ENCODE results near the gene WDR73. TPM values are rescaled to one million over a fixed set of nuclear protein-coding genes. Genes with fewer than 3 reads are reported as not detected.

The WDR73 gene
- total and polyA plus RNA-seq, 2 of the 8 experiments (the other 6 are each of a cell fraction or from before 2014, with no cell fraction given), result 22.7 to 23.1 TPM

- WGBS, 2 experiments (ENCODE audit: extremely low coverage in 1 of 2, insufficient coverage in 1 of 2, insufficient read length in 1 of 2, insufficient replicate concordance in 2 of 2, low coverage in 1 of 2, low lambda C conversion rate in 2 of 2, missing lambda C conversion rate in 1 of 2), result 59% methylated on average over 1 of the region's 1 CpG; no CpG with 5 or more reads in 1 of the 2 experiments
- Histone ChIP-seq H3K79me1 (ENCODE audit: low read depth, low read length) (no peaks in the 10 kb centered on the region; the same call in 1 of the 2 replicates), H2AFZ (ENCODE audit: low read length) (no peak overlapping the region), H3K18ac (ENCODE audit: extremely low read depth, low read length) (no peak overlapping the region), H3K56ac (replicated peaks; ENCODE audit: insufficient read length, low read depth, low read length) (no peak overlapping the region), H3K9ac (replicated peaks in 1 of 4; ENCODE audit: extremely low read depth in 1 of 4, low read depth in 3 of 4, low read length in 3 of 4) (no peak overlapping the region), H2BK20ac (ENCODE audit: low read length) (no peak overlapping the region), H3K23ac (ENCODE audit: insufficient read length) (no peak overlapping the region), H2BK12ac (ENCODE audit: low read depth, low read length) (no peak overlapping the region), H3K14ac (ENCODE audit: insufficient read length) (no peak overlapping the region), H2BK120ac (replicated peaks; ENCODE audit: low read depth, low read length) (no peak overlapping the region), H2BK15ac (ENCODE audit: low read length) (no peak overlapping the region), H3K4me1 (replicated peaks in 1 of 4; ENCODE audit: control insufficient read depth in 3 of 4, insufficient read depth in 4 of 4, low read length in 3 of 4) (no peaks in the 10 kb centered on the region), H3K4me3 (ENCODE audit: extremely low read depth in 1 of 4, insufficient read depth in 2 of 4, low read depth in 3 of 4, low read length in 4 of 4) (no peak overlapping the region), H3K4me2 (ENCODE audit: insufficient read depth in 1 of 2, low read depth in 2 of 2, low read length in 2 of 2) (no peak overlapping the region), H2BK5ac (ENCODE audit: low read depth, low read length) (no peak overlapping the region), H3K36me3 (ENCODE audit: control insufficient read depth in 2 of 4, insufficient read depth in 4 of 4, low read length in 3 of 4) (peaks cover 2 to 64% (median 18%) of the 10 kb centered on the region in 4 experiments; a peak in 6 of 8 replicates), H3K27me3 (replicated peaks in 1 of 4; ENCODE audit: control insufficient read depth in 3 of 4, extremely low read depth in 1 of 4, insufficient read depth in 3 of 4, low read length in 3 of 4) (no peaks in the 10 kb centered on the region), H4K8ac (ENCODE audit: extremely low read depth, insufficient read depth, low read length) (no peak overlapping the region), H4K20me1 (replicated peaks in 1 of 2; ENCODE audit: control insufficient read depth in 1 of 2, insufficient read depth in 2 of 2, low read length in 2 of 2) (peaks cover 0 to 1% of the 10 kb centered on the region in 2 experiments), H3K4ac (replicated peaks; ENCODE audit: insufficient read length, low read depth, low read length) (no peak overlapping the region), H3K9me3 (ENCODE audit: insufficient read depth in 2 of 2, low read depth in 1 of 2, low read length in 1 of 2) (no peaks in the 10 kb centered on the region), H4K91ac (replicated peaks; ENCODE audit: insufficient read length, low read length) (no peak overlapping the region), H3K79me2 (ENCODE audit: control insufficient read depth in 1 of 2, insufficient read depth in 2 of 2, low read length in 2 of 2) (0 out of 4 replicates have a peak, but pooled peaks cover 0 to 4% of the 10 kb centered on the region in 2 experiments), H2AK5ac (ENCODE audit: low read depth, low read length) (no peak overlapping the region), H3K27ac (ENCODE audit: low read depth, low read length) (no peak overlapping the region), H3K23me2 (ENCODE audit: low read depth, low read length) (no peaks in the 10 kb centered on the region), H4K5ac (ENCODE audit: insufficient read length, low read depth, low read length) (no peak overlapping the region)
- CTCF ChIA-PET (ENCODE audit: partially characterized antibody), result no interaction called here
- DNase-seq (ENCODE audit: low read depth in 1 of 2, low spot score in 2 of 2), result no peak
- no peak for TF ChIP-seq SUZ12 (IDR thresholded peaks at IDR 0.05; ENCODE audit: low read length)
- no peak for TF ChIP-seq TEAD4 (IDR thresholded peaks at IDR 0.05; ENCODE audit: low read depth, low read length)
- TF ChIP-seq TBP (IDR thresholded peaks at IDR 0.05; ENCODE audit: low read depth, low read length), result no peak
- TF ChIP-seq KDM1A (IDR thresholded peaks at IDR 0.05; ENCODE audit: borderline replicate concordance, low read length), result no peak
- TF ChIP-seq SIN3A (conservative IDR thresholded peaks at IDR 0.05 in 1 of 2, IDR thresholded peaks at IDR 0.05 in 1 of 2; ENCODE audit: low read depth in 1 of 2, low read length in 2 of 2), result no peak
- no peak for TF ChIP-seq POU5F1 (IDR thresholded peaks at IDR 0.05; ENCODE audit: low read depth, low read length)
- POLR2A ChIA-PET (ENCODE audit: partially characterized antibody), result interaction anchor here (1.2 kb wide), 1 partner anchor 106 kb away, joined by 4 read pairs; no protein-coding TSS in a partner anchor
- no peak for FAIRE-seq
Measured at GRCh38 chr15:84684092-84684491, 30.0 kb upstream of the WDR73 start.
